ENCODE measurements around the gene NTRK3.

NTRK3 gene

GRCh38 chr15:88215066-88215648 is 41.4 kb downstream of the NTRK3 start:
- no peak for TF ChIP-seq CTCF (IDR thresholded peaks at IDR 0.05; ENCODE audit: low read depth, low read length)
- H3K4me3 ChIP-seq (ENCODE audit: low read depth, low read length), result no peak overlapping the region

- TF ChIP-seq CTCF (IDR thresholded peaks at IDR 0.05; ENCODE audit: low read depth, low read length), result no peak
- no peak overlapping the region for H3K4me3 ChIP-seq (ENCODE audit: low read depth, low read length)
These were observed 47.4 kb downstream of the NTRK3 start for GRCh38 chr15:88209111-88209510.

GRCh38 chr15:88208396-88208795 is 48.1 kb downstream of the NTRK3 start:
- no peak for TF ChIP-seq CTCF (IDR thresholded peaks at IDR 0.05; ENCODE audit: low read depth, low read length)
- H3K4me3 ChIP-seq (ENCODE audit: low read depth, low read length), result no peak overlapping the region

- TF ChIP-seq CTCF (IDR thresholded peaks at IDR 0.05; ENCODE audit: low read depth, low read length), result no peak
- H3K4me3 ChIP-seq (ENCODE audit: low read depth, low read length), result no peak overlapping the region
These were observed 49.0 kb downstream of the NTRK3 start for GRCh38 chr15:88207565-88207964.

GRCh38 chr15:88204584-88204983 is 52.0 kb downstream of the NTRK3 start:
- H3K4me3 ChIP-seq (ENCODE audit: low read depth, low read length), result no peak overlapping the region
- TF ChIP-seq CTCF (IDR thresholded peaks at IDR 0.05; ENCODE audit: low read depth, low read length), result no peak

- TF ChIP-seq CTCF (IDR thresholded peaks at IDR 0.05; ENCODE audit: low read depth, low read length), result no peak
- H3K4me3 ChIP-seq (ENCODE audit: low read depth, low read length), result no peak overlapping the region
These were observed 54.3 kb downstream of the NTRK3 start for GRCh38 chr15:88202231-88202630.

GRCh38 chr15:88201207-88201606 is 55.3 kb downstream of the NTRK3 start:
- no peak overlapping the region for H3K4me3 ChIP-seq (ENCODE audit: low read depth, low read length)
- no peak for TF ChIP-seq CTCF (IDR thresholded peaks at IDR 0.05; ENCODE audit: low read depth, low read length)

Measured in WI38 (cell line).